WTC11 (cell line): Measurements from ENCODE around the gene DCLRE1C. TPM values are rescaled to one million over a fixed set of nuclear protein-coding genes. Genes with fewer than 3 reads are reported as not detected.

Experiments
- ATAC-seq: fragments of 200-7000 bp; cut with Tn5 transposase; 2 replicates; pipeline ENCODE4 v1.10.0; 2021; ENCODE audit warnings: mild to moderate bottlenecking, moderate library complexity
- CTCF ChIA-PET: fragments of 300-600 bp; sonication (Branson Sonifier 250); formaldehyde crosslinking; loops from one replicate; lab custom pipeline; 2021; ENCODE audit warnings: antibody characterized with exemption; lab: Charles Lee
- POLR2A ChIA-PET: fragments of 350-600 bp; sonication (Branson Sonifier 250); formaldehyde crosslinking; loops from one replicate; lab custom pipeline; 2021; ENCODE audit warnings: antibody characterized with exemption; lab: Charles Lee
- DNase-seq: peaks from one replicate; pipeline ENCODE4 v3.0.0; 2021; ENCODE audit warnings: low spot score
- H3K27ac Mint-ChIP-seq: 2 replicates; pipeline ENCODE4 v1.8.0; 2021; ENCODE audit warnings: mixed read lengths
- H3K27me3 Mint-ChIP-seq: 2 replicates; pipeline ENCODE4 v1.8.0; 2021; ENCODE audit warnings: low read depth, mild to moderate bottlenecking, moderate library complexity, mixed read lengths
- H3K36me3 Mint-ChIP-seq: 2 replicates; pipeline ENCODE4 v1.8.0; 2021; ENCODE audit warnings: mixed read lengths
- H3K4me1 Mint-ChIP-seq: 2 replicates; pipeline ENCODE4 v1.8.0; 2022; ENCODE audit warnings: mixed read lengths
- H3K4me3 Mint-ChIP-seq: 2 replicates; pipeline ENCODE4 v1.8.0; 2021; ENCODE audit warnings: mild to moderate bottlenecking, moderate library complexity, mixed read lengths
- H3K9me3 Mint-ChIP-seq: 2 replicates; pipeline ENCODE4 v1.8.0; 2021; ENCODE audit warnings: mixed read lengths
- ATF1 ChIP-seq: sonication (generic); formaldehyde crosslinking; IDR thresholded peaks from 2 replicates; pipeline ENCODE4 v1.8.1; 2023; ENCODE audit warnings: mild to moderate bottlenecking, moderate library complexity, missing genetic modification reagents
- ATF6 ChIP-seq: sonication (generic); formaldehyde crosslinking; IDR thresholded peaks from 2 replicates; pipeline ENCODE4 v1.8.1; 2023; ENCODE audit warnings: mild to moderate bottlenecking, missing genetic modification reagents
- FOXP4 ChIP-seq: sonication (generic); formaldehyde crosslinking; IDR thresholded peaks from 2 replicates; pipeline ENCODE4 v1.8.0; 2022; ENCODE audit warnings: mild to moderate bottlenecking, missing genetic modification reagents
- GABPB1 ChIP-seq: sonication (generic); formaldehyde crosslinking; IDR thresholded peaks from 2 replicates; pipeline ENCODE4 v1.8.1; 2023; ENCODE audit warnings: mild to moderate bottlenecking, missing genetic modification reagents
- MXD4 ChIP-seq: fragments of 250-450 bp; sonication (Bioruptor Pico); IDR thresholded peaks from 2 replicates; pipeline ENCODE4 v1.8.0; 2021; ENCODE audit warnings: mild to moderate bottlenecking, moderate library complexity, borderline replicate concordance
- NFYB ChIP-seq: sonication (generic); formaldehyde crosslinking; conservative IDR thresholded peaks from 2 replicates; pipeline ENCODE4 v1.8.0; 2022; ENCODE audit warnings: low read depth, missing genetic modification reagents
- RELA ChIP-seq: sonication (generic); formaldehyde crosslinking; IDR thresholded peaks from 2 replicates; pipeline ENCODE4 v1.8.1; 2022; ENCODE audit warnings: missing genetic modification reagents, mild to moderate bottlenecking, borderline replicate concordance
- SOX15 ChIP-seq: fragments of 250-450 bp; sonication (Bioruptor Pico); IDR thresholded peaks from 2 replicates; pipeline ENCODE4 v1.9.0; 2021; ENCODE audit warnings: mild to moderate bottlenecking
- SP1 ChIP-seq: sonication (generic); formaldehyde crosslinking; conservative IDR thresholded peaks from 2 replicates; pipeline ENCODE4 v1.8.1; 2022; ENCODE audit warnings: missing genetic modification reagents
- STAT6 ChIP-seq: sonication (generic); formaldehyde crosslinking; conservative IDR thresholded peaks from 2 replicates; pipeline ENCODE4 v1.8.1; 2023; ENCODE audit warnings: mild to moderate bottlenecking, low read depth, missing genetic modification reagents, moderate library complexity
- TEAD4 ChIP-seq: sonication (generic); formaldehyde crosslinking; IDR thresholded peaks from 2 replicates; pipeline ENCODE4 v1.8.0; 2022; ENCODE audit warnings: mild to moderate bottlenecking, missing genetic modification reagents
- ZNF263 ChIP-seq: sonication (generic); formaldehyde crosslinking; IDR thresholded peaks from 2 replicates; pipeline ENCODE4 v1.8.1; 2022; ENCODE audit warnings: low read depth, mild to moderate bottlenecking, moderate library complexity, missing genetic modification reagents
- ZNF396 ChIP-seq: fragments of 250-450 bp; sonication (Bioruptor Pico); IDR thresholded peaks from 2 replicates; pipeline ENCODE4 v1.8.0; 2021; ENCODE audit warnings: mild to moderate bottlenecking, moderate library complexity, borderline replicate concordance
- ZNF416 ChIP-seq: fragments of 250-450 bp; sonication (Bioruptor Pico); IDR thresholded peaks from 2 replicates; pipeline ENCODE4 v1.9.0; 2021; ENCODE audit warnings: mild to moderate bottlenecking, inconsistent platforms
- ZNF425 ChIP-seq: fragments of 250-450 bp; sonication (Bioruptor Pico); conservative IDR thresholded peaks from 2 replicates; pipeline ENCODE4 v1.9.0; 2021; ENCODE audit warnings: mild to moderate bottlenecking
- ZNF532 ChIP-seq: fragments of 250-450 bp; sonication (Bioruptor Pico); IDR thresholded peaks from 2 replicates; pipeline ENCODE4 v1.9.0; 2021; ENCODE audit warnings: mild to moderate bottlenecking, borderline replicate concordance
- ZNF671 ChIP-seq: fragments of 250-450 bp; sonication (Bioruptor Pico); IDR thresholded peaks from 2 replicates; pipeline ENCODE4 v1.8.0; 2021; ENCODE audit warnings: mild to moderate bottlenecking
- total RNA-seq: library from RNA; stranded (reverse); gene quantifications from 3 replicates; pipeline ENCODE4 v1.2.3, GENCODE V29; 2021
- TF ChIP-seq, protein P1 (sequence below): fragments of 200-600 bp; IDR thresholded peaks from 2 replicates; pipeline ENCODE4 v1.8.0; 2022; ENCODE audit warnings: antibody characterized with exemption

The DCLRE1C gene
- total RNA-seq, 1 experiment from 2014 or later: 4.3 TPM

DNA sequence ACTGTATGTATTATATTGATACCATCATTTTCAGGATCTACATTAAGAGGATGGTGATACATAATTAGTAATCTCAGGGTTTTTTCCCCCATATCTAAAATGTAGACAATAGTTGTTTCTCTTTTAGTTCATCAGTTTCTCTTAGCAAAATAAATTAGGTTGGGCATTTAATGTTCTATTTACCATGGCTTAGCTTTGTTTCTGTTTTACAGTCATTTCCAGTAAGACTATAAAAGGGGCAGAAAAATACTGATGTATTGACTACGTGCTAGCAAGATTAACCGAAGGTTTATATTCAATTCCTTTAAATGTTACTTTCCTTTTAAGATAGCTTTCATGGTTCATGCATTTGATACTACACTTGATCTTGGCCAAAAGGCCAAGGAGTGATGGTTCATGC lies 49.0 kb downstream of the DCLRE1C start:
- no peaks in the 10 kb centered on the region for H3K27me3 Mint-ChIP-seq
- H3K27ac Mint-ChIP-seq: no peak overlapping the region
- ChIA-PET POLR2A (no interaction called here), CTCF (interaction anchor here (1.6 kb wide), 1 partner anchor 26 kb away, joined by 5 read pairs; the partner anchor contains the start of gene SUV39H2)
- H3K9me3 Mint-ChIP-seq: peaks cover 7% of the 10 kb centered on the region
- DNase-seq: no peak
- H3K4me1 Mint-ChIP-seq: peaks cover 7% of the 10 kb centered on the region
- no peak for TF ChIP-seq SP1 (CRISPR knock-in tag)
- TF ChIP-seq RELA (CRISPR knock-in tag): no peak
- no peak for TF ChIP-seq ZNF671 (CRISPR knock-in tag)
- no peak for TF ChIP-seq GABPB1 (CRISPR knock-in tag)
- TF ChIP-seq TEAD4 (CRISPR knock-in tag): no peak
- TF ChIP-seq ATF1 (CRISPR knock-in tag): no peak
- TF ChIP-seq FOXP4 (CRISPR knock-in tag): no peak
- TF ChIP-seq ATF6 (CRISPR knock-in tag): no peak
- TF ChIP-seq ZNF396 (CRISPR knock-in tag): no peak
- no peak for TF ChIP-seq ZNF532 (CRISPR knock-in tag)
- no peak for TF ChIP-seq SOX15 (CRISPR knock-in tag)
- H3K36me3 Mint-ChIP-seq: peaks cover 80% of the 10 kb centered on the region
- no peak overlapping the region for H3K4me3 Mint-ChIP-seq
- ATAC-seq: no peak

DNA sequence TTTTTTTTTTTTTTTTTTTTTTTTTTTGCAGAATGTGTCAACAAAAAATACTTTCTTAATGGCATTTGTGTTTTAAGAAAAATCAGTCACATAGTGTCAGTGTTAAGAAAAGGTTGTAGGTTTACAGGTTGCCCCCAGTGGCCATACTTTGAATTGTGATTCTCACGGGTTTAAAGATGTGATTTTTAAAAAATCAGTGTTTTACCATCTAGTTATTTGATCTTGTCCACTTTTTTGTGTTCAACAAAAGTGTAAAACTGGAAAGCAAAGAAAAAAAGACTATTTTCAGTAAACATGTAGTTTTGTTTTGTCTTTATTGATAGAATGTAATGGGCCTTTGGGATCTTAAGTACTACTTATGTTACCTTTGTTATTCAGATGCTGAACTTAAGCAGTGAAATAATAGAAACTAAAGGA lies 49.6 kb downstream of the DCLRE1C start:
- ChIA-PET POLR2A (no interaction called here), CTCF (interaction anchor here (0.6 to 1.6 kb wide), 5 partner anchors 15 to 594 kb away, joined by 3 to 7 read pairs (median 5); partner anchors contain the start of gene SUV39H2)
- Mint-ChIP-seq H3K9me3 (peaks cover 7% of the 10 kb centered on the region), H3K27me3 (no peaks in the 10 kb centered on the region), H3K4me3 (no peak overlapping the region), H3K27ac (no peak overlapping the region), H3K4me1 (peaks cover 7% of the 10 kb centered on the region), H3K36me3 (peaks cover 80% of the 10 kb centered on the region)
- ATAC-seq: no peak
- no peak for DNase-seq
- TF ChIP-seq ATF6 (CRISPR knock-in tag) (no peak), ZNF263 (no peak), ZNF416 (CRISPR knock-in tag) (no peak), NFYB (CRISPR knock-in tag) (no peak), MXD4 (CRISPR knock-in tag) (no peak), STAT6 (CRISPR knock-in tag) (no peak), ZNF425 (CRISPR knock-in tag) (no peak)
- TF ChIP-seq, protein P1, sequence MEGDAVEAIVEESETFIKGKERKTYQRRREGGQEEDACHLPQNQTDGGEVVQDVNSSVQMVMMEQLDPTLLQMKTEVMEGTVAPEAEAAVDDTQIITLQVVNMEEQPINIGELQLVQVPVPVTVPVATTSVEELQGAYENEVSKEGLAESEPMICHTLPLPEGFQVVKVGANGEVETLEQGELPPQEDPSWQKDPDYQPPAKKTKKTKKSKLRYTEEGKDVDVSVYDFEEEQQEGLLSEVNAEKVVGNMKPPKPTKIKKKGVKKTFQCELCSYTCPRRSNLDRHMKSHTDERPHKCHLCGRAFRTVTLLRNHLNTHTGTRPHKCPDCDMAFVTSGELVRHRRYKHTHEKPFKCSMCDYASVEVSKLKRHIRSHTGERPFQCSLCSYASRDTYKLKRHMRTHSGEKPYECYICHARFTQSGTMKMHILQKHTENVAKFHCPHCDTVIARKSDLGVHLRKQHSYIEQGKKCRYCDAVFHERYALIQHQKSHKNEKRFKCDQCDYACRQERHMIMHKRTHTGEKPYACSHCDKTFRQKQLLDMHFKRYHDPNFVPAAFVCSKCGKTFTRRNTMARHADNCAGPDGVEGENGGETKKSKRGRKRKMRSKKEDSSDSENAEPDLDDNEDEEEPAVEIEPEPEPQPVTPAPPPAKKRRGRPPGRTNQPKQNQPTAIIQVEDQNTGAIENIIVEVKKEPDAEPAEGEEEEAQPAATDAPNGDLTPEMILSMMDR: no peak
